Esophagus squamous epithelium (tissue), 4 donors: Measurements from ENCODE around the gene ATP7A.

Experiments
- POLR2A ChIP-seq, 4 donors: fragments of 450-650 bp; IDR thresholded peaks; one replicate each; pipeline ENCODE4 v1.6.1; 2017; ENCODE audit warnings: antibody characterized with exemption in 4 of 4, mild to moderate bottlenecking in 4 of 4, moderate library complexity in 3 of 4
- TF ChIP-seq, protein P1 (sequence below), 6 experiments: fragments of 450-650 bp in 4 of 6; fragments of 200-600 bp in 2 of 6; sonication (generic) in 2 of 6; IDR thresholded peaks; one replicate each; pipeline ENCODE4 v1.5.1; 2016 to 2019; ENCODE audit warnings: antibody characterized with exemption in 6 of 6, mild to moderate bottlenecking in 4 of 6, moderate library complexity in 4 of 6

- TF ChIP-seq, protein P1, sequence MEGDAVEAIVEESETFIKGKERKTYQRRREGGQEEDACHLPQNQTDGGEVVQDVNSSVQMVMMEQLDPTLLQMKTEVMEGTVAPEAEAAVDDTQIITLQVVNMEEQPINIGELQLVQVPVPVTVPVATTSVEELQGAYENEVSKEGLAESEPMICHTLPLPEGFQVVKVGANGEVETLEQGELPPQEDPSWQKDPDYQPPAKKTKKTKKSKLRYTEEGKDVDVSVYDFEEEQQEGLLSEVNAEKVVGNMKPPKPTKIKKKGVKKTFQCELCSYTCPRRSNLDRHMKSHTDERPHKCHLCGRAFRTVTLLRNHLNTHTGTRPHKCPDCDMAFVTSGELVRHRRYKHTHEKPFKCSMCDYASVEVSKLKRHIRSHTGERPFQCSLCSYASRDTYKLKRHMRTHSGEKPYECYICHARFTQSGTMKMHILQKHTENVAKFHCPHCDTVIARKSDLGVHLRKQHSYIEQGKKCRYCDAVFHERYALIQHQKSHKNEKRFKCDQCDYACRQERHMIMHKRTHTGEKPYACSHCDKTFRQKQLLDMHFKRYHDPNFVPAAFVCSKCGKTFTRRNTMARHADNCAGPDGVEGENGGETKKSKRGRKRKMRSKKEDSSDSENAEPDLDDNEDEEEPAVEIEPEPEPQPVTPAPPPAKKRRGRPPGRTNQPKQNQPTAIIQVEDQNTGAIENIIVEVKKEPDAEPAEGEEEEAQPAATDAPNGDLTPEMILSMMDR (IDR thresholded peaks at IDR 0.05): peak in 4 of 6 experiments; percentile 32 to 64 (median 37)
- TF ChIP-seq POLR2A (IDR thresholded peaks at IDR 0.05): no peak
These were observed 119.2 kb downstream of the ATP7A start for GRCh38 chrX:78029663-78030062.
